CD4-positive, alpha-beta T cell treated with Interferon gamma for 1 hour (primary cell): ENCODE measurements around the gene KLHDC9.
"Not testable (repeated sequence)": the region's sequence is repeated elsewhere in the genome, so short reads cannot be mapped to it uniquely, and the experiment has no call there.

Source experiments
- DNase-seq: peaks from one replicate; pipeline ENCODE4 v3.0.0-alpha.2; 2020

Gene KLHDC9, protein sequence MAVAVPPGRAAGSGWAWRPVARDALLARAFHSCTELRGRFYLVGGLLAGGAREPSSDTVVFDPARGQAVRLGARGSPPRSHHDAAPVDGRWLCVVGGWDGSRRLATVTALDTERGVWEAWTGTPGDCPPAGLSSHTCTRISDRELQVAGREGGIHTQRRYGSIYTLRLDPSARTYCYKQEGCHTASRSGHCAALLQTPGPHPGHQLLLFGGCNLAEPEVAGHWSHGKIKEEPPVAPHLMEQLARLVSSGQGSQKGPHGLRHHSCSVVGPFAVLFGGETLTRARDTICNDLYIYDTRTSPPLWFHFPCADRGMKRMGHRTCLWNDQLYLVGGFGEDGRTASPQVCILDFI

DNA sequence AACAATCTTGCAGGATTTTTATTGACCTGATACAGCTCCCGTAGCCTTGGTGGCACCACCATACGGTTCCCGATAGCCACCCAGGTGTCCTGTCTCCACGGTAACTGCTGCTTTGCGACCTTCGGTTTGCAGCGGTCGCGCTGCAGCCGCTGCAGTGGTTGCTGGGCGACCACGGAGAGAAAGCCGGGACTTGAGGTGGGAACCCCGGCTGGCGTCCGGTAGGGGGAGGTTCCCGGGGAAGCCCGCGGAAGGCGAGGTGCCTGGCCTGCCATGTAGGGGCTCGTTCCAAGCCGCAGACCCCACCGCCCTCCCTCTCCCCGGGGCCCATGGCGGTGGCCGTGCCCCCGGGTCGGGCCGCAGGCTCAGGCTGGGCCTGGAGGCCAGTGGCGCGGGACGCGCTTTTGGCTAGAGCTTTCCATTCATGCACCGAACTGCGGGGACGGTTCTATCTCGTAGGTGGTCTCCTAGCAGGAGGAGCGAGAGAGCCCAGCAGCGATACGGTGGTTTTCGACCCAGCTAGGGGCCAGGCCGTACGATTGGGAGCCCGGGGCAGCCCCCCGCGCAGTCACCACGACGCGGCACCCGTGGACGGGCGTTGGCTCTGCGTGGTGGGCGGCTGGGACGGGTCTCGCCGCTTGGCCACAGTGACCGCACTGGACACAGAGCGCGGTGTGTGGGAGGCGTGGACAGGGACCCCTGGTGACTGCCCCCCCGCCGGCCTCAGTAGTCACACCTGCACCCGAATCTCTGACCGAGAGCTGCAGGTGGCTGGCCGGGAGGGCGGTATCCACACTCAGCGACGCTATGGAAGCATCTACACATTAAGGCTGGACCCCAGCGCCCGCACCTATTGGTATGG, at the start of gene KLHDC9:
Gene KLHDC9, plus strand, starts transcription at position 152 of the 859 bp plus-strand sequence. Its CDS starts 175 bp downstream, at position 327.
- peak; percentile 75 for DNase-seq

DNA sequence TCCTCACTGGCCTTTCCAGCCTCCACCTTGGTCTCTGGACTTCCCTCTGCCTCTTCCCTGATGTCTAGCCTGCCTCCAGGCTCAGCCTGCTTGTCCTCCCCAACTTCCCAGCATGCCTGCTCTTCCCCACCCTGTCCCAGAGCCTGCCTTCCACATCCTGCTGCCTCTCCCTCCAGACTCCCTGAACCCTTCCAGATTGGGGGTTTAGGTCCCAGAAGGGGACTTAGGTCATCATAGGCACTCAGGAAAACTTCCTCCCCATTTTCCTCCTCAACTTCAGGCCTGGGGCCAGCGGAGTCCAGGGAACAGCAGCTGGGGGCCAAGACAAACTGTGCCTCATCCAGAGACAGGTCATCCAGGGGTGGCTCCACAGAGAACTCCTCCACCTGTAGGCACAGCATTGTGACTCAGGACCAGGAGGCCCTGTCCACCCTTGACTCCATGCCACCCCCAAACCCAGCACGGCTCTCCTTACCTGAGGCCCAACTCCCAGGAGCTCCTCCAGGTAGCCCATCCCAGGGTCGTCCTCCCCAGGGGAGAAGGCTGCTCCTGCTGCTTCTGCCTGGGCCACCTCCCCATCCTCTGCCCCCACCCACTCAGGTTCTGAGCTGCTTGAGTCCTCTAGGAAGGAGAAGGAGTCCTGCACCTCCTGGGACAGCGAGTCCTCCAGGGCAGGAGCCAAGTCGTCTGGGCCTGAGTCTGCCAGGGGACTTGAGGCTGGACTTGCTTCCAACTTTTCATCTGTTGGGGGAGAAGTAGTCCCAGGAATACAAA, 49.0 kb upstream of the KLHDC9 start:
- DNase-seq = no peak

DNA sequence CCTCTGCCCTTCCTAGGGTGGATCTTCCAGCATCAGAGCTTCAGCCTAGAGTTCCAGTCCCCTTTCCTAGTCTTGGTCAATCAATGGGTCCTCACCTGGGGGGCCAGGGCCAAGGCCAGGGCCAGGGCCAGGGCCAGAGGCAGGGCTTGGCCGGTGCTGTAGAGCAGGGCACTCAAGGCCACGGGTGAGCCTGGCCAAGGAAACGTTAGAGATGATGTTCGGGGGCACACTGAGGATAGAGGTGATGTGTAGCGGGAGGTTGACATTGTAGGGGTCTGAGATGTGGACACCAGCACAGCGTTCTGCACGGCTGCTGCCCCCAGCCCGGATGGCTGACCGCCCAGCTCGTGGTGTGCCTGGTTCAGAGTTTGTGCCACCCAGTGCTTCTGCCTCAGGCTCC, 46.9 kb upstream of the KLHDC9 start:
- DNase-seq = no peak

DNA sequence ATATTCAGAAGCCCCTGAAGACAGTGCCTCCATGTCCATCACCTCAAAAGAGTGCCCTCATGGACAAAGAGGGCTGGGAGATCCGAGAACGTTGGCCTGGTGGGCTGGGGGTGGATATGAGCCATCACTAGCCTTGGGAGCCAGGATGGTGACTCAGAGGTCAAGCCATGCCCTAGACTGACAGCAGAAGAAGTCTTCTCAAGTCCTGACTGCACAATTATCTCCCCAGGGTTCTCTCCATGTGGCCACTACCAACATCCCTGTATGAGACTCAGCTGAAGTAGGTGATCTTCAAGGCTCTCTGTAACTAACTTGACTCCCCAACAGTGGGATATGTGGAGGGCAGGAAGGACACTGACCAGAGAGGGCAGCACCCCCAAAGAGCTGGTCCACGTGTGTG, 45.3 kb upstream of the KLHDC9 start:
- no peak for DNase-seq

DNA sequence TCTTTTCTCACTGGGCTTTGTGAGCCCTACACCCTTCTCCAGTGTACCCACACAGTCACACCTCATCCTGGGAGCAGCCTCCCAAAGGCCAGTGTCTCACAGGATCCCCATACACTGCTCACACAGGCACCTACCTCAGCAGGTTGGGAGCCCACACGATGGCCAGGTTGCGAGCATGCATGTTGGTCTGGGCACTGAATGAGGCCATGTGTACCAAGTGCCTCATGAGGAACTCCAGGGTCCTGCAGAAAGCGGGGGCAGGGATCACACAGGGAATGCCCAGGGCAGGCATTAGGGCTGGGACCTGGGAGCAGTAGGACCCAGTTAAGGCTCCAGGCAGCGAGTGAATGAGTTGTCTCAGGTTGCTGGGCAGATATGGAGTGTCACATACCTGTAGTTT, 43.9 kb upstream of the KLHDC9 start:
- DNase-seq = no peak

DNA sequence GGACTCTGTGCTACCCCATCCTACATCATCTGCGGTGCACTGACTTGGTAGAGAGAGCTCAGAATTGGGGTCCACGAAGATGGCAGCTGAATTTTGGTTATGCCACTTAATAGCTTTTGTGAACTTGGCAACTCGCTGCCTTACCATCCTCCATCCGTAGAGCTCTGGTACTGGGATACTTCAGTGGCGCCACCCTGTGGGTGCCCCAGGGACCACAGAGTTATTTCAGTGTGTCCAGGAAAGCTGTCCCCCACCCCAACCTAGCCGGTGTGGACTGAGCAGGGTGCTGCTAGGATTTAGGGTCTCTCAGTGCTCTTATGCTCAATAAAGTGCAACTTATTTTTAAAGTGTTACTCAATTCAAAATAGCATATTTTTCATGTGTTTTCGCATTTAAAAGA, 43.4 kb upstream of the KLHDC9 start:
- DNase-seq = no peak

DNA sequence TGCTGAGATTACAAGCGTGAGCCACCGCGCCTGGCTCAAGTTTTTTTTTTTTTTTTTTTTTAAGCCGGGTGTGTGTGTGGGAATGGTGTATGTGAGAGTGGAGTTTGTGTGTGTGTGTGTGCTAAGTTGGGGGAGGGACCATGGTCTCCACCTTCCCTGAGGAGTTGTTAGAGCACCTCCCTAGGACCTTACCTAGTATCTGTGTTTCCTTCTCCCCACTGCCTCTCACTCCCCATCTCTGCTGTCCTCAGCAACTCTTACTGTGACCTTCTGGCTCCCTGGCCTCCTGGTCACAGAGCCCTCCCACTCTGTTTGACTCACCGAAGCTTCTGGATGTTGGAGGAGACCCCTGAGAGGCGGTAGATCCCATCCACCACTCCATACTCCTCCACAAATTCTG, 38.9 kb upstream of the KLHDC9 start:
- no peak for DNase-seq

DNA sequence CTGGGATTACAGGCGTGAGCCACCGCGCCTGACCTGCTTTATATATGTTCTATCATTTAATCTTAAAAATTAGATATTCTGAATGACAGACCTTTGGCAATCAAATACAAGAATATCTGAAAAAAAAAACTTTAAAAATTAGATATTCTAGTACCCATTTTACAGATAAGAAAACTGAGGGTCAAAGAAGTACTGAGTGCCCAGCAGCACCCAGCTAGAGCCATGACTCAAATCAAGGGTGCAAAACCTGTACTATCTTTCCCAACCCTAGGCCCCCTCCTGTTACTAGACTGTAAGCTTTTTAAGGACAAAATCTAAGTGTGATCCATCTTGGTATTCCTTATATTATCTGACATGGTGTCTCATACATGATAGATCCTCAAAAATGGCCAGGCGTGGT, 36.7 kb upstream of the KLHDC9 start:
- DNase-seq = no peak

DNA sequence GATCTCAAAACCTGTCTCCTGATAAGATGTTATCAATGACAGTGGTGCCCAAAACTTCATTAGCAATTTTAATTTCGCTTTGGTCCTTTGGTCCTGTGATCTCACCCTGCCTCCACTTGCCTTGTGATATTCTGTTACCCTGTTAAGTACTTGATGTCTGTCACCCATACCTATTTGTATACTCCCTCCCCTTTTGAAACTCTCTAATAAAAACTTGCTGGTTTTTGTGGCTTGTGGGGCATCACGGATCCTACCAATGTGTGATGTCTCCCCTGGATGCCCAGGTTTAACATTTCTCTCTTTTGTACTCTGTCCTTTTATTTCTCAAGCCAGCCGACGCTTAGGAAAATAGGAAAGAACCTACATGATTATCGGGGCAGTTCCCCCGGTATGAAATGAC, 34.2 kb upstream of the KLHDC9 start:
- DNase-seq = not testable (repeated sequence)

DNA sequence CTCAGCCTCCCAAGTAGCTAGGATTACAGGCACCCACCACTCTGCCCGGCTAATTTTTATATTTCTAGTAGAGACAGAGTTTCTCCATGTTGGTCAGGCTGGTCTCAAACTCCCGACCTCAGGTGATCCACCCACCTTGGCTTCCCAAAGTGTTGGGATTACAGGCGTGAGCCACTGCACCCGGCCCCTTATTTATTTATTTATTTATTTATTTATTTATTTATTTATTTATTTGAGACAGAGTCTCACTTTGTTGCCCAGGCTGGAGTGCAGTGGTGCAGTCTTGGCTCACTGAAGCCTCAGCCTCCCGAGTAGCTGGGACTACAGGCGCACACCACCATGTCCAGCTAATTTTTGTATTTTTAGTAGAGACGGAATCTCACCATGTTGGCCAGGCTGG, 32.5 kb upstream of the KLHDC9 start:
- not testable (repeated sequence) for DNase-seq

DNA sequence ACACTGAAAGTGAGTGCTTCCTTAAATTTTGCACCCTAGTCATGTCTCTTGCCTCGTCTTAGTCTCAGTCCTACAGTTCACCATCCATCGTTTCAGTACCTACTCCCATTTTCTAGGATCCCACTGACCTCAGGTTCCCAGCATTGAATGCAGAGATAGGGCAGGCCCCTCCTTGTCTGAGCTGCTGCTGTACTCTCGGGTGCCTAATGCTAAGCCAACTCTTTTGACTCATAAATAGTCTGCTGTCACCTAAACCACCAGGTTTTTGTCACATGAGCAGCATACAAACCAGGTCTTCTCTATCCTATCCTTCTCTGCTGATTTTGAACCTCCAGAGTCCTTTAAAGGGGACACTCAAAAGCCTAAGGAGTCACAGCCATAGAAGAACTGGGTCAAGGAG, 31.5 kb upstream of the KLHDC9 start:
- no peak for DNase-seq

DNA sequence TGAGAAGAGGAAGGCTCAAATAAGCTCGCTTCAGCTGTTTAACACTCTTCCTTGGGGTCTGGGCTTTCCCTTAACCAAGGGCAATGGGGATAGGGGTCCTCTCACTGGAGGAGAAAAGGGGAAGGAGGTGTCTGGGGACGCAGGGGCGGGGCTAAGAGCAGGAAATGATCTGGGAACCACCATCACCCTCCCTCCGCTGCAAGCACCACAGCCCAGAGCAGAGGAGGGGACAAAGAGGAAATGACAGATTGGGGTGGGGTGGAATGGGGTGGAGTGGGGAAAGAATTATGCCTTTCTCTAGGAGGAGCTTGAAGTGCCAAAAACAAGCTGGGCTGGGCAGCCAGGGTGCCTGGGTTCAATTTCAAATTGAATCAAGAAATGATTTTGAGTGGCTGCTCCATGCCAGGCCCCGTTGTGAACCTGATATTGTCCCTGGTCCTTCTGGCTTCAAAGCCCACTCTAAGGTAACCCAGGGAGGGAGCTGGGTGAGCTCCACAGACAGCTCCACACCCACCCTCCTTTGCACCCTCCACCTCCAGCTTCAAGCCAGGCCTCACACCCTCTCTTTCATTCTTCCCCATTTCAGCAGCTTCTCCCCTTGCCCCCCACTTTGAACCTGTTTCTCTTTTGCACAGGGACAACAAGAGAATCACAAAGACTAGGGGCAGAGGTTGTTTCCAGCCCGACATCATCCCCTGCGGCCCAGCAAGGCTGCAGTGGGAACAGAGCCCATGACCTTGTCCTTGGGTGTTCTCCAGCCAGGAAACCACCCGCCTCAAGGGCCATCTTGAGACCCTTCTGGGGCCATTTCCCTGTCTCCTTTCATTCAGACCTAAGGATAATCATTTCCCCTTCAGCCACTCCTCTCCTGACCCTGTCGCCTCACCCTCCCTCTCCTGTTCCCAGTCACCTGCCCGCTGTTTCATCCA, 29.6 kb upstream of the KLHDC9 start:
- DNase-seq = peak; percentile 93

DNA sequence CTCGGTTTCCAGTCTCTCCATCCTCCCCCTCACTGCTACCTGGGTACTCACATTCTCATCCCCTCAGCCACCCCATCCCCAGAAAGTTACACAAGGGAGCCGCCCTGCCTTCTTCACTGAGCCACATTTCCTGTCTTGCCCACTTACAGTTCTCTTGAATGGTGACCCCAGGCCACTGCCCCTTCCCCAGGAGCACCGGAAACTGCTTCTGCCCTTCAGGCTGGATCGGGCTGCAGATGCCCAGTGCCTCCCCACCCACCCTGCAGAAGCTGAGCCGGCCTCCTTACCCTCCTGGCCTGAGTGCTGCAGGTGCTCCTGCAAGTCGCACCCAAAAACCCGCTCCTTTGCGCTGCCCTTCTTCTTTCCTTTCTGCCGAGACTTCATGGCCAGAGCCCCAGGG, 28.9 kb upstream of the KLHDC9 start:
- DNase-seq = no peak

DNA sequence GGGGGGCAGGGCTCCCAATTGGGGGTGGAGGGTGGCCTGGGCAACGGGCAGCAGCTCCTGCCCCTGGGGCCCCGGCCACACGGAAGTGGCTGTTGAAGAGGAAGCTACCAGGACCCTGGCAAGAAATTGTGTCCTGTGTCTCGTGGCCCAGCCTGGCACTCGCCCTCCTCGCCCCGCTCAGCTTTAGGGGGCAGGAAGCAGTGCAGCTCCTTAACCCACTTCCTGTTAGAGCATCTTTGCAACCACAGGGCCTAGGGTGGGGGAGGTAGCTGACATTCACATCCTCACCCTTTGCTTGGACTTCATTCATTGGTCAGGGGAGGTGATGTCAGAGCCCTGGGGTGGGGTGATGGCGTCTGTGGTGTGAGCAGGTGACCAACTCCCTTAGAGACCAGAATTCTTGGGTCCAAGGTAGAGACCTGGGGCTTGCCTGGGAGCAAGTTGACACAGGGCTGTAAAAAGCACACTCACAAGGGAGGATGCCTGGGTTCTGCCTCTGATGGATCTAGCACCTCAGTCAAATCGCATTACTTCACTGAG, 28.4 kb upstream of the KLHDC9 start, which contains the start of gene ARHGAP30:
Gene ARHGAP30, minus strand, starts transcription at position 161 of the 540 bp plus-strand sequence. CDS start 267 bp downstream, outside the sequence.
- DNase-seq = peak; percentile 95

DNA sequence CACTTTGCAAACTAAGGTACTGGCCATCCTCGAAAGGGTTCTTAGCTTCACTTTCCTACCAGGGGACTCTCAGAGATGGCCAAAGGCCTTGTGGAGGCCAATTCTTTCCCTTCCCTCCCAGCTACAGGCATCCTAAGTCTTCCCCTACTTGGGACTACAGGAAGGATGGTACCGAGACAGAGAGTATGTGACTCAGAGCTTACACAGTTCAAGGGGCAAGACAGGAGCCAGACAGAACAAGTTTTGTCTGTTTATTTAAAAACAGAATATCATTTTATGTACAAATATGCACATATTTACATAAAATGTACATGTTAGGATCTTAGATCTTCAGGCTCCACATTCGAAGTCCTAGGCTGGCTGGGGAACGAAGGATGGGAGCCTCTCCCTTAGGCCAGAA, 27.4 kb upstream of the KLHDC9 start:
- no peak for DNase-seq

DNA sequence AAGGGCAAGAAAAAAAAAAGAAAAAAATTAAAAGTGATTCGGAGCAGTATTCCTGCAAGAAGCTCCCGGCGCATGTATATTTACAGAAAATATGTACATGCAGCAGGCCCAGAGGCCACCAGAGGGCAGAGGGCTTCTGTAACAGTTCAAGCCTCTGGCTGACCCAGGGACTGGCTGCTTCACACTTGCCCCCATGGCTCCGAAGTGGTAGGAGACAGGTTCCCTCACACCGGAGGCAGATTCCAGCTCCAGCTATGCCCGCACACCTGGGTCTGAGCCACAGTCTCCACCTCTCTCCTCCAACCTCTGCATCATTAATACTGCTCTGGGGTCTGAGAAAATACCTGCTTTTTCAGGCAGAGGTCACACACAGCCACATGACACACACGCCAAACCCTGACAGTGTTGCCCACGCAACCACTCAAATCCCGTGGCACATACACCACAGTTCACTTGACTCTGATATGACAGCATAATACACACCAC, 26.2 kb upstream of the KLHDC9 start:
- peak; percentile 64 for DNase-seq

DNA sequence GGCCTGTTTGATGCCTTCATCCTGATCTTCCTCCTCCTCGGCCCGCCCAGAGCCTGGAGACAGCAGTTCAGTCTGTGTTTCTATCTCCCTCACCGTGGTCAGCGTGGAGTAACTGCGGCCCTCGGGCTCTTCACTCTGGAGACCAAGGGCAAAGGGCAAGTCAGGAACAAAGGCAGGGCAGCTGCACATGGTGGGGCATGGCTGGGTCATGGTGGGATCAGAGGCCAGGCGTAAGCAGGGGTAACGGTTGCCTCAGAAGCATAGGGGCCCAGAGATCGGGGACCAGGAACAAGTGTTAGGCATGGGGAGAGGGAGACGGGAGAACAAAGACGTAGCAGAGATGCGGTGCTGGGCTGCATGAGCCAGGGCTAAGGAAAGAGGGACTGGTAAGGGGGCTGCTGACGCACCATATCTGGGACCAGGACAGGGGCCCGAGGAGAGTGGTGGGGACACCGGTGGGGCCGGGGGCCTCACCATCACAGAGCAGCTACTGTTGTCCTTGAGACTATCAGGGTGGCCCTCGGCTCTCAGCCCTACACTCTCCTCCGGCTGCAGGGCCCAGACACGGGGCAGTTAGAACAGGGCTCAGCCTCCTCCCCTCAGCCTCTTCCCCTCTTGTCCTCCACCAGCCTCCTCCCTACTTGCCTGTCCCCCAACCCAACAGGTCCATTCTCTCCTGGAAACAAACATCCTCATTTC, 25.3 kb upstream of the KLHDC9 start:
- DNase-seq = no peak

DNA sequence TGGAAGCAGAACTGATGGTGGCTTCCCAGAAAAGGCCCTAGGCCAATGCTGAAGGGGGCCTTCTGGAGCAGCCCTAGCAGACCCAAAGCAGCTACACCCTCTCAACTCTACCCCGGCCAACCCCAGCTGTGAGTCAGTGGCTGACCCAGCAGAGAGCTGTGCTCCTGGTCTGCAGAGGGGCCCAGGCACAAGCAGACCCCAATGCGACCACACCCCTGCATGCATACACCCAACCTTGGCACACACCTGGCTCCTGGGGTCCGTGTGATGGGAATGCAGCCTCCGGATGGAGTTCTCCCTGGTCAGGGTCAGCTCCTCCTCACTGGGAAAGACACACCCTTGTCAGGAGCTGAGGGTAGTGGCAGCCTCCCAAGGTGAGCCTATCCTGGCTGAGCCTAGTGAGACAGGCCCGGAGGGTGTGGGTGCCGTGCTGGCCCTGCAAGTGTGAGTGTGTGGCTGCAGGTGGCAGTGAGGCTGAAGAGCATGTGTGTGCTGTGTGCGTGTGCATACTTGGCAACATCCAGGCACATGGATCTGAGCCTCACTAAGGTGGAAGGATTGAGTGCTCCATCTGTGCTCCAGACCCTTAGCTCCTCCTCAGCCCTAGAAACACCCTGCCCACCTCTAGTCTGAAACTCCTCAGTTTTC, 24.6 kb upstream of the KLHDC9 start:
- no peak for DNase-seq

DNA sequence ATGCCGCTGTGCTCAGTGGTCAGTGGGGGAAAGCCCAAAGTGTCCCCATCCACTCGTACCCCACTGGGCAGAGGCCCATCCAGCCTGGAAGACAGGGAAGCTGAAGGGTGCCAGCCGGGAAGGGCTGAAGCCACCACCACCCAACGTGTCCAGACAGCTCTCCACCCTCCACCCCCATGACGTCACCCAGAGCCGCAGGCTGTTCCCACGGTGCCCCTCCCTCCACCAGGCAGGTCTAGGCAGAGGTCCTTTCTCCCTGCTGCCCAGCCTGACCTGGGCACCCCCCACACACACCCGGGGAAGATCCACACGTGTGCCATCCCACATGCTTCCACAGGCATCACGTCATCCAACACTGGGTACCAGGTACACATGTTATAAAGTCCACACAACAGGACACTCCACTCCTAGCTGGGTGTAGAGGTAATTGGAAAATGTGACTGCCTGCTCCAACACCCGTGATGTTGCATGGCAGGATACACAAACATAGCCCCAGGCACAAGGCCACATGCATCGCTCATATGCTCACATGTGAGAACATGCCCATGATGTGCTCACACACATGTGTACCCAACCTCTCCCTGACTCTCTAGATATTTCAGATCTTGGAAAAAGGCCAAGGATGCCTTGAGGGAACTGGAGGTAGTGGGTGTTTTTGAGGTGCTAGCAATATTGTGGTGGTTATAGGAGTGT, 23.3 kb upstream of the KLHDC9 start:
- DNase-seq = no peak

DNA sequence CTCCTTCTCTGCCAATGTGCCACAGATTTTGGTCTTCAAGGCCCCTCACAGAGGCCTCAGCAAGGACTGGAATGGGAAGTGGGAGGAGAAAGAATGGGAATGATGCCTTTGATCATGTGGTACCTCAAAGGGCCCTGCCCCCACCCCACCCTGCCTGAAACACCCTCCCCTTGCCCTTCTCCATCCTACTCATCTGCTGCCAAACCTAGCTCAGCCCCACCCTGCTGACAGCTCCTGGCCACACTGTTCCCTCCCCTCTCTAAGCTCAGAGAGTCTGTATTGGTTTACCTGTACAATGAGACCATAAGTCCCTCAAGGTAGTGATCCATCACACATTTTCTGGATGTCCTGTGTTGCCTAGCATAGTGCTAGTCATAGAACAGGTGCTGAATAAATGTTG, 21.8 kb upstream of the KLHDC9 start:
- no peak for DNase-seq
